HepG2 (cell line): ENCODE results near the gene CLDN7. TPM values are rescaled to one million over a fixed set of nuclear protein-coding genes. Genes with fewer than 3 reads are reported as not detected.

ENCODE experiments used
- CSRNP1 ChIP-seq: sonication (generic); formaldehyde crosslinking; IDR thresholded peaks from 2 replicates; pipeline ENCODE4 v1.8.1; 2023; ENCODE audit warnings: mild to moderate bottlenecking, missing genetic modification reagents
- DNMT3B ChIP-seq: conservative IDR thresholded peaks from 2 replicates; pipeline ENCODE4 v1.6.1; 2016; ENCODE audit warnings: missing biosample characterization, control low read depth
- DR1 ChIP-seq: sonication (generic); formaldehyde crosslinking; IDR thresholded peaks from 2 replicates; pipeline ENCODE4 v1.8.0; 2021; ENCODE audit warnings: mild to moderate bottlenecking, missing genetic modification reagents, inconsistent platforms
- E2F1 ChIP-seq: sonication (generic); formaldehyde crosslinking; IDR thresholded peaks from 2 replicates; pipeline ENCODE4 v1.5.0; 2020; ENCODE audit warnings: missing genetic modification reagents
- KIAA2018 ChIP-seq: sonication (generic); formaldehyde crosslinking; IDR thresholded peaks from 2 replicates; pipeline ENCODE4 v1.5.0; 2020; ENCODE audit warnings: mild to moderate bottlenecking, missing genetic modification reagents, borderline replicate concordance
- MTERF4 ChIP-seq: sonication (generic); formaldehyde crosslinking; IDR thresholded peaks from 2 replicates; pipeline ENCODE4 v1.8.0; 2023; ENCODE audit warnings: mild to moderate bottlenecking, missing genetic modification reagents
- ZBTB1 ChIP-seq: sonication (generic); formaldehyde crosslinking; IDR thresholded peaks from 2 replicates; pipeline ENCODE4 v1.4.0; 2020; ENCODE audit warnings: missing genetic modification reagents, borderline replicate concordance
- ZNF180 ChIP-seq: sonication (generic); formaldehyde crosslinking; IDR thresholded peaks from 2 replicates; pipeline ENCODE4 v1.4.0; 2020; ENCODE audit warnings: low read depth, missing genetic modification reagents, borderline replicate concordance
- ZNF629 ChIP-seq: sonication (generic); formaldehyde crosslinking; conservative IDR thresholded peaks from 2 replicates; pipeline ENCODE4 v1.5.0; 2020; ENCODE audit warnings: missing genetic modification reagents
- ZNF816 ChIP-seq: sonication (generic); formaldehyde crosslinking; IDR thresholded peaks from 2 replicates; pipeline ENCODE4 v1.8.0; 2022; ENCODE audit warnings: missing genetic modification reagents, mild to moderate bottlenecking, borderline replicate concordance
- ZUFSP ChIP-seq: sonication (generic); formaldehyde crosslinking; IDR thresholded peaks from 2 replicates; pipeline ENCODE4 v1.9.0; 2021; ENCODE audit warnings: missing genetic modification reagents, mild to moderate bottlenecking, borderline replicate concordance
- polyA plus RNA-seq, 8 experiments: library from polyadenylated mRNA; depleted of rRNA in 3 of 8; stranded (reverse) in 7 of 8; unstranded in 1 of 8; fragments of >200 nt; fragmentation: Illumina TruSeq in 4 of 8; extraction: Trizol in 4 of 8; gene quantifications; 2 replicates each; pipeline versions ENCODE4 v1.2.1 to v1.2.3, GENCODE V29; 2011 to 2016; ENCODE audit warnings: low read depth in 4 of 8, missing spikeins in 1 of 8, mixed read lengths in 1 of 8; ENCODE audit not compliant: insufficient read depth in 1 of 8
- total RNA-seq, 5 experiments: library from RNA; depleted of rRNA; stranded (reverse); fragments of >200 nt; fragmentation: Illumina TruSeq; extraction: Trizol; gene quantifications; 2 replicates each; pipeline ENCODE4 v1.2.3, GENCODE V29; 2016; ENCODE audit warnings: low read depth in 1 of 5

Gene CLDN7
- total and polyA plus RNA-seq, 2 of the 13 experiments (the other 11 are each of a cell fraction or from before 2014, with no cell fraction given), result not detected

- no peak for TF ChIP-seq ZUFSP (CRISPR knock-in tag)
- TF ChIP-seq DNMT3B (CRISPR knock-in tag), result no peak
- 0 out of 2 replicates have a peak, but pooled peaks have one; percentile 5 for TF ChIP-seq ZNF629 (CRISPR knock-in tag)
- peak; percentile 67; the same call in 1 of the 2 replicates for TF ChIP-seq CSRNP1 (CRISPR knock-in tag)
- no peak for TF ChIP-seq KIAA2018 (CRISPR knock-in tag)
- TF ChIP-seq ZNF816 (CRISPR knock-in tag), result no peak
- TF ChIP-seq MTERF4 (CRISPR knock-in tag), result no peak
- no peak for TF ChIP-seq ZBTB1
- peak; percentile 75; the same call in 1 of the 2 replicates for TF ChIP-seq E2F1 (CRISPR knock-in tag)
- 0 out of 2 replicates have a peak, but pooled peaks have one; percentile 36 for TF ChIP-seq DR1 (CRISPR knock-in tag)
- no peak for TF ChIP-seq ZNF180 (CRISPR knock-in tag)
Observed at GRCh38 chr17:7239091-7240027, 22.9 kb downstream of the CLDN7 start, which contains the start of gene PHF23 (continued).
